ENCODE measurements around the gene FGFR4.

Gene FGFR4

GRCh38 chr5:177085985-177086653 lies 596 bp upstream of the FGFR4 start:
- DNase-seq: no peak

- DNase-seq: no peak
These were observed 787 bp downstream of the FGFR4 start for GRCh38 chr5:177087398-177088005.

DNA sequence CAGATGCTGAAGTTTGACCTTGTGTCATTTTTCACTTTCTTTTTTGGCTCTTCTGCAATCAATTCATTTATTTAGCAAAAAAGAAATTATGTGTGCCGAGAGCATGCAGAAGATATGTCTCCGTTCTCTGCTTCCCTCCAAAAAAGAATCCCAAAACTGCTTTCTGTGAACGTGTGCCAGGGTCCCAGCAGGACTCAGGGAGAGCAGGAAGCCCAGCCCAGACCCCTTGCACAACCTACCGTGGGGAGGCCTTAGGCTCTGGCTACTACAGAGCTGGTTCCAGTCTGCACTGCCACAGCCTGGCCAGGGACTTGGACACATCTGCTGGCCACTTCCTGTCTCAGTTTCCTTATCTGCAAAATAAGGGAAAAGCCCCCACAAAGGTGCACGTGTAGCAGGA lies 2.4 kb downstream of the FGFR4 start:
- DNase-seq: no peak

DNA sequence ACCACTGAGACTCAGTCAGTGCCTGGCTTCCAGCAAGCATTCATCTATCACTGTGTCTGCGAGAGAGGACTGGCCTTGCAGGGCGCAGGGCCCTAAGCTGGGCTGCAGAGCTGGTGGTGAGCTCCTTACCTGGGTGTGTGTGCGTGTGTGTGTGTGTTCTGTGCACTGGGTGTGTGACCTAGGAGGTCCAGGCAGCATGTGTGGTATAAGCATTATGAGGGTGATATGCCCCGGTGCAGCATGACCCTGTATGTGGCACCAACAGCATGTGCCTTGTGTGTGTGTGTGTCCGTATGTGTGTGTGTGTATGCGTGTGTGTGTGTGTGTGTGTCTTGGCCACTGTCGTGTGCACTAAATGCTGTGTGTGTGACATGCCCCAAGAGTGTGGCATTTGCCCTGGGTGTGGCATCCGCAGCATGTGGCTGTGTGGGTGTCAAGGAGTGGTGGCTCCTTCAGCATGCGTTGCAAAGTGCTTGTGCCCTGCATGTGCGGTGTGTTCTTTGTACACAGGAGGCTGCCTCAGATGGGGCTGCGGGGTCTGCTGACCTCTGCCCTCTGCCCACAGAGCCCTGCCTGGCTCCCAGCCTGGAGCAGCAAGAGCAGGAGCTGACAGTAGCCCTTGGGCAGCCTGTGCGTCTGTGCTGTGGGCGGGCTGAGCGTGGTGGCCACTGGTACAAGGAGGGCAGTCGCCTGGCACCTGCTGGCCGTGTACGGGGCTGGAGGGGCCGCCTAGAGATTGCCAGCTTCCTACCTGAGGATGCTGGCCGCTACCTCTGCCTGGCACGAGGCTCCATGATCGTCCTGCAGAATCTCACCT lies 3.3 kb downstream of the FGFR4 start:
- no peak for DNase-seq

- DNase-seq: no peak
These were observed 4.1 kb downstream of the FGFR4 start for GRCh38 chr5:177090813-177091212.

DNA sequence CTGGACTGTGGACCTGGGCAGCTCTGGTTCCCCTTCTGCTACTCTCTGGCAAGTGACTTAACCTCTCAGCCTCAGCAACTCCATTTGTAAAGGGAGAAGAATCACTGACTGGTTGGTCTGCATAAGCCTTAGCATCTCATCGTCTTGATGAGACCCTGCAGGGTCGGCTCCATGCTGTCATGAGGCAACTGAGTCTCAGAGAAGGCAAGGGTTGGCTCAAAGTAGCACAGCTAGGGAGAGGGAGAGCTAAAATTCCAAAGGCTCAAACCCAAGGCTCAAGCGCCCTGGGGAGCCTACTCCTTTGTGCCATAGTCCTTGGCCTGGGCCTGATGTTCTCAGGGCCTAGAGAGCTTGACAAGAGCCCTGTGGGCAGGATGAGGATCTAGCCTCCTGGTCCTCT lies 4.5 kb downstream of the FGFR4 start:
- DNase-seq: no peak

GRCh38 chr5:177092178-177093081 lies 5.7 kb downstream of the FGFR4 start:
- DNase-seq: no peak

- DNase-seq: no peak
These were observed 6.5 kb downstream of the FGFR4 start for GRCh38 chr5:177093082-177093712.

DNA sequence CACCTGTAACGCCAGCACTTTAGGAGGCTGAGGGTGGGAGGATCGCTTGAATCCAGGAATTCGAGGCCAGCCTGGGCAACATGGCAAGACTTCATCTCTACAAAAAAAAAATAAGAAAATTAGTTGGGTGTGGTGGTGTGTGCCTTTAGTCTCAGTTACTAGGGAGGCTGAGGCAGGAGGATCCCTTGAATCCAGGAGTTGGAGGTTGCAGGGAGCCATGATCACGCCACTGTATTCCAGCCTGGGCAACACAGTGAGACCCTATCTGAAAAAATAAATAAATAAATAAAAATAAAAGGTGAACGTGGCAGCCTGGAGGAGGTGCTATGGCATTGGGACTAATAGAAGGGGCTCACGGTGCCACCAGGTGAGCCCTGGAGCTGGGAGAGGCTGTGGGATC lies 7.1 kb downstream of the FGFR4 start:
- DNase-seq: no peak

DNA sequence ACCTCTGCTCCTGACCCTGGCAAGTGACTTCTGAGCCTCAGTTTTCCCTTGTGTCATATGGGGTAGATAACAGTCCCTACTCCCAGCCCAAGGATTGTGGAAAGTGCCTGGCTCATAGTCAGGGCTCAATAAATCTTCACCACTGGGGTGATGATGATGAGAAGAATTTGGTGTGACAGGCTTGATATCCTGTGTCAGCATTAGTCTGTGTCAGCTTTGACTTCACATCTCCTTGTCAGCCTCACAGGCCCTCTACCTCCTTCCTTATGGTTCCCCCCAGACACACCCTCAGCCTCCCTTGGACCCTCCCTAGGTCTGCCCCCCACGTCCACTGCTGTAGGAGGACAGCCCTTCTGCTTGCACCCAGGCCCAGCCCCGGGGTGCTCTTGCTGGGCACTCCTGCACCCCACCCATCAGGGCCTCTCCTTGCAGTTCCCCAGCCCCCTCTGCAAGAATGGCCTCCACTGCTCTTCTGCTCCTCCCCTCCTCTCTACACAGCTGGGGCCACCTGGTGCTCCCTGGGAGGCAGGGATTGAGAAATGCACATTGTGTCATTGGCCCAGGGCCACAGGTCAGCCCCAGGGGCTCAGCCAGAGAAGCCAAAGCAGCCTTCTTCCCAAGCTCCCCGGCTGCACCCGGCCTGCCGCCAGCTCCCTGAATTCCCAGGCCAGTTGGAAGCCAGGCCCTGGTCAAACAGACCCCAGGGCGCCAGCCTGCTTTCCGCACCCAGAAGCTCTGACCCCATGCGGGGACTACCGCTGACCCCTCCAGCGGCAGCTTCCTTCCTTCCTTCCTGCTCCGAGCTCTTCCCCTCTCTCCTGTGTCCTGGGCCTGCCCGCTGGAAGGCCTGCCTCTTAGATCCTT lies 7.7 kb downstream of the FGFR4 start:
- no peak for DNase-seq

- no peak for DNase-seq
These were observed 8.5 kb downstream of the FGFR4 start for GRCh38 chr5:177095088-177095669.

- DNase-seq: no peak
These were observed 9.7 kb downstream of the FGFR4 start for GRCh38 chr5:177096162-177097015.

- no peak for DNase-seq
These were observed 10.6 kb downstream of the FGFR4 start for GRCh38 chr5:177097016-177097985.

GRCh38 chr5:177098120-177098469 lies 11.4 kb downstream of the FGFR4 start:
- DNase-seq: no peak

GRCh38 chr5:177098470-177099141 lies 11.9 kb downstream of the FGFR4 start:
- DNase-seq: no peak

DNA sequence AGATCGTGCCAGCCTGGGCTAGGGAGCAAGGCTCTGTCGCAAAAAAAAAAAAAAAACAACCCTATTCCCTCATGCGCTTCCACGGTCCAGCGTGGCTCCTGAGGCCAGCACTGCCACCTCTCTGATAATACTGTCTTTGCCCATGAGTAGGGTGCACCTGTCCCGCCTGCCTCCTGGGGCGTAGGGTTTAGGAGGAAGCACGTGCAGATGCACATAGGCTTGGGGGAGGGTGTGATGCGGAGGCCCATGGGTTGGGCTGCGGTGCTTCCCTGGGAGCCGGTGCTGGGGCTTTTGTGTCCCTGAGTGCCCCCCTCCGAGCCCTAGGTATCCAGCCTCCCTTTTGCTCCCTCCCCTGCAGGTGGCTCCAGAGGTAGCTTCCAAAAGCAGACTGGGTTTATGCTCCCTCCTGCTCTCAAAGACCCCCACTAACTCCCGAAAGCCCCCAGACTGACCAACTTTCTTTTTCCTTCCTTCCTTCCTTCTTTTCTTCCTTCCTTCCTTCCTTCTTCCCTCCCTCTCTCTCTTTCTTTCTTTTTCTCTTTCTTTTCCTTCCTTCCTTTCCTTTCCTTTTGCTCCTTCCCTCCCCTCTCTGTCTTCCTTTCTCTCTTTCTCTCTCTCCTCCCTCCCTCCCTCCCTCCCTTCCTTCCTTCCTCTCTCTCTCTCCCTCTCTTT lies 12.8 kb downstream of the FGFR4 start:
- peak; percentile 5 for DNase-seq

DNA sequence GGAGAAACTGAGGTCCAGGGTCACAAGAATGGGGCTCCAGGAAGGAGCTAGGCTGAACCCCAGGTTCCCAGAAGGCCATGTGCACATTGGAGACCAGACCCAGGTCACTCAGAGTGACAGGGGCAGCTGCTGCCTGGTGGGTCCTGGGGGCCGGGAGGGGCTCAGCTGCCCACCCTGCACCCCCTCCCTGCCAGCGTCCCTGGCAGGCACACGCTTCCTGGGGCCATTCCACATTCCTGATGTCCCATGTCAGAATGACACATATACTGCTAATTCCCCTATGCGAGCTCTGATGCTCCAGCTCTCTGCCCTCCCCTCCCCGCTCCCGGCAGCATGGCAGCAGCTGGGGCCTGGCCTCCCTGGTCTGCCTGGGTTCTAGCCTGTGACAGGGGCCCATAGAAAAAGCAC lies 14.0 kb downstream of the FGFR4 start:
- DNase-seq: no peak
